Progenitor cell of endocrine pancreas (in vitro differentiated cells): ENCODE measurements around the gene GTPBP6. TPM values are rescaled to one million over a fixed set of nuclear protein-coding genes. Genes with fewer than 3 reads are reported as not detected.

Experiments
- DNase-seq: peaks from one replicate; pipeline ENCODE4 v3.0.0; 2021; ENCODE audit warnings: low spot score; ENCODE audit not compliant: unreplicated experiment
- H3K27ac Mint-ChIP-seq: 2 replicates; pipeline ENCODE4 v1.8.0; 2021; ENCODE audit warnings: mild to moderate bottlenecking, moderate library complexity, mixed read lengths
- H3K27me3 Mint-ChIP-seq: 2 replicates; pipeline ENCODE4 v1.8.0; 2021; ENCODE audit warnings: mixed read lengths
- H3K36me3 Mint-ChIP-seq: 2 replicates; pipeline ENCODE4 v1.8.0; 2022; ENCODE audit warnings: mixed read lengths; ENCODE audit not compliant: insufficient read depth
- H3K4me1 Mint-ChIP-seq: 2 replicates; pipeline ENCODE4 v1.8.0; 2021; ENCODE audit warnings: low read depth, mixed read lengths
- H3K4me3 Mint-ChIP-seq: 2 replicates; pipeline ENCODE4 v1.8.0; 2021; ENCODE audit warnings: low read depth, mild to moderate bottlenecking, moderate library complexity, mixed read lengths
- H3K9me3 Mint-ChIP-seq: 2 replicates; pipeline ENCODE4 v1.8.0; 2021; ENCODE audit warnings: low read depth, mixed read lengths
- CTCF ChIP-seq: fragments of 200-600 bp; sonication (generic); IDR thresholded peaks from one replicate; pipeline ENCODE4 v1.5.0; 2021; ENCODE audit warnings: antibody characterized with exemption, mild to moderate bottlenecking; ENCODE audit not compliant: unreplicated experiment
- total RNA-seq: library from RNA; stranded (reverse); gene quantifications from 2 replicates; pipeline ENCODE4 v1.2.1, GENCODE V29; 2021

GTPBP6 gene
- total RNA-seq, 1 donor from 2014 or later, result 72.7 TPM

DNA sequence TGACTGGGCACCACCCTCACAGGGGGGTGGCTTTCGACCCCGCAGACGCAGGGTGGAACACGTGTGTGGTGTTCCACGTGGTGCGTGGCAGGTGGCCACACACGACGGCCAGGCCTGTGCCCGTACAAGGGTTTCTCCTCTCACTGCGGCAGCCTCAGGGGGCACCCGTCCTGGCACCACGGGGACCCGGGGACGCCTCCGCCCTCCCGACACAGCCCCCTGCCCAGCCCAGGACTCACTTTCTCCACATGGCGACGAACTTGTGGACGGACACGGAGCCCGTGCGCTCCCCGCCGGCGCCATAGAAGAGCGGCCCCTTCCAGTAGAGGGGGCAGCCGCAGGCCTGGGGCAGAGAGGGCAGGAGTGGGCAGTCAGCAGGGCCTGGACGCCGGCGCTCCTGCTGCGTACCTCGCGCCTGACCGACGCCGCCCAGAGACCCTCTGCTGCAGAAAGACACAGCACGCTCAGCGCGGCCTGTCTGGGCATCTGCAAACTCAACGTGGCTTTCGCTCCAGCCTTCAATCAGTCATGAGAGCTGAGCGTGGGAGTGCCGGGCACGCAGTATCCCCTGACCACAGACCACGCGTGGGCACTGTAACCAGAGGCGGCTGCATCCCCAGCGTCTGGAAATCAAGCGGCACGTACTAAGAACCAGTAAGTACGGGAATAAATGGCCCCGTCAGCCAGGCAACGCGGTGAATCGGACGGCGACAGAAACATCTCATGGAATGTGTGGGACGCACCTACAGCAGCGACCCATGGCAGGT lies 28.9 kb upstream of the GTPBP6 start:
- DNase-seq, result no peak
- TF ChIP-seq CTCF, result no peak
- Mint-ChIP-seq H3K36me3 (peaks cover 32% of the 10 kb centered on the region), H3K4me1 (peaks cover 4% of the 10 kb centered on the region), H3K27me3 (no peaks in the 10 kb centered on the region), H3K9me3 (peaks cover 3% of the 10 kb centered on the region), H3K27ac (no peak overlapping the region), H3K4me3 (no peak overlapping the region)

DNA sequence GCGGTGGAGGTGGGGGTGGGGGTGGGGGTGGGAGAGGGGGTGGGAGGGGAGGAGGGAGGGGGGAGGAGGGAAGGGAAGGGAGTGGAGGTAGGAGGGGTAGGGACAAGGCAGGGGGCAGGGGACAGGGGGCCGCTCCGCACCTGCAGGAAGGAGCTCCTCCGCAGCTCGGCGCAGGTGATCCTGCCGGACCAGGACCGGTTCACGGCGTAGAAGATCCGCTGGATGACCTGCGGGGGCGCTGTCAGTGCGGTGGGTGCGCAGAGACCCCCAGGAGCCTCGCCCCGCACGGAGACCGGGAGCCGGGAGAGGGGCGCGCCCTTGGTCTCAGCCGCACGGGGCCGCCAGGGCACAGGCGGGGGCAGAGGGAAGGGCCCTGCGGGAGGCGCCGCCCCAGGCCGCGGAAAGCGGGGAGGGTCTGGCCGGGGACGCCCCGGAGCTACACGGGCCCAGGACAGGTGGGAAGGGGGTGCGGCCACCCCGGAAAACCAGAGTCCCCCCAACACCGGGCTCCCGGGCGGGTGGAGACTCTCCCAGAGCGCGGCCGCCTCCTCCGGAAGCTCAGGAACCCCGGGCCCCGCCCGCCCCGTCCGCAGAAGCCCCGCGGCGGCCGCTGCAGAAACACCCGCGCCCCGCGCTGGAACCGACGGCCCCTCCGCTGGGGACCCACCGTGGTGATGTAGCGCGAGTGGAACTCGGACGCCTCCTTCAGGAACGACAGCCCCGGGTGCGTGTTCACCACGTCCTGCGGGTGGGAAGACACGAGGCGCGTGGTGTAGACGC lies 27.6 kb upstream of the GTPBP6 start:
- no peak for TF ChIP-seq CTCF
- no peaks in the 10 kb centered on the region for H3K27me3 Mint-ChIP-seq
- no peak overlapping the region for H3K4me3 Mint-ChIP-seq
- DNase-seq, result no peak
- H3K27ac Mint-ChIP-seq, result no peak overlapping the region
- H3K9me3 Mint-ChIP-seq, result peaks cover 6% of the 10 kb centered on the region
- peaks cover 4% of the 10 kb centered on the region for H3K4me1 Mint-ChIP-seq
- H3K36me3 Mint-ChIP-seq, result peaks cover 35% of the 10 kb centered on the region

DNA sequence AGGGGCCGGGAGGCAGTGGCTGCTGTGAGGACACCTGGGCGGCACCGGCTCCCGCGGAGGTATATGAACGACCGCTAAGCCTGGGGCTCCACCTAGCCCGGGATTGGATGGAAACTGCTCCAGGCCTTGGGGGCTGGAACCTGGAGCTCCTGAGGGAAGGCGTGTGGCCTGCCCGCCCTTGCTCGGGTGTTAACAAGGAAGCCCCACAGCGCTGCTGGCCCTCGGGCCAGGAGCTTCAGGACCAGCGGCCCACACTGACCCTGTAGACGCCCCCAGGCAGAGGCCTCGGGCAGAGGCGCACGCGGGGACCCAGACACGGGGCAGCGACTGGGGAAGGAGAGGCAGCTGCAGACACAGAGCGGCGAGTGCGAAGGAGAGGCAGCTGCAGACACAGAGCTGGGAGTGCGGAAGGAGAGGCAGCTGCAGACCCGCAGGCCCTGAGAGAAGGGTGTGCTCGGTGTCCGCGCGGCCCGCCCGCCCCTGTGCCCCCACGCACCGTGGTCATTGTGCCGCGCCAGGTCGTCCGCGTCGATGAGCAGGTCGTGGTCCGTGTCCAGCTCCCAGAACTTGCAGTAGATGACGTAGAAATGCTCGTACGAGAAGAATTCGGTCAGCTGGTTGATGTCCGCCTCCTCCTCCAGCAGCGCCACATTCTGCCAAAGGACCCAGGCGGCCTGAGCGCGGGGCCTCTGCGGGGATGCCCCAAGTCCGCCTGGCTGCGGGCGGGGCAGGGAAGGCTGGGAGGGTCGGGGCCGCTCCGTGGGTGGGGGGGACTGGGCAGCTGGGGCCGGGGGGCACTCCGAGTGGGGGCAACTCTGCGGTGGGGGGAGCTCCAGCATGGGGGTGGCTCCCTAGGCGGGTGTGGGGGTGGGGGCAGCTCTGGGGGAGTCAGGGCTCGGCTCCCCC lies 26.7 kb upstream of the GTPBP6 start:
- no peak for DNase-seq

DNA sequence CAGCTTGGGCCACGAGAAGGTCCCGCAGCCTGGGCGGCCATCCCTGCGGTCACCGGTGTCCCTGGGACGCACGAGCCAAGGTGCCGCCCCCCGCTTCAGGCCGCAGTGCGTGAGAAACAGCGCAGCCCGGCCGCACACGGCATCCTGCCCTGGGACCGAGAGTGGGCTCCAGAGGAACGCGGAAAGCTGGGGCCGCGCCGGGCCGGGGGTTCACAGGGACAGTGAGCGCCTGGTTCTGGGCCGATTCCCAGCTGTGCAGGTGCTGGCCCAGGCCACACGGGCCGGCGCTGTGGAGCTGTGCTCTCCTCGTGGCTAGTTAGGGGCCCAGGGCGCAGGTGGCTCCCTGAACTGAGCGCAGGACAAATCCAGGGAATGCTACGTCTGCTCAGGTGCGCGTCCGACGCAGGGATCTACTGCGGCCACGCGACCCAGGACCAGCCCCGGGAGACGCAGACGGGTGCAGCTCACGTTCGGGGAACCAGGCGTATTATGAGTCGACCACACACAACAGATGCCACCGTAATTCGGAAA lies 25.8 kb upstream of the GTPBP6 start:
- H3K36me3 Mint-ChIP-seq, result peaks cover 32% of the 10 kb centered on the region
- H3K27ac Mint-ChIP-seq, result no peak overlapping the region
- no peak for DNase-seq
- H3K4me1 Mint-ChIP-seq, result peaks cover 4% of the 10 kb centered on the region
- H3K9me3 Mint-ChIP-seq, result peaks cover 6% of the 10 kb centered on the region
- H3K27me3 Mint-ChIP-seq, result no peaks in the 10 kb centered on the region
- H3K4me3 Mint-ChIP-seq, result no peak overlapping the region
- TF ChIP-seq CTCF, result no peak

More for the DNA sequence above, 26.7 kb upstream of the GTPBP6 start:
- H3K27me3 Mint-ChIP-seq, result no peaks in the 10 kb centered on the region
- H3K4me1 Mint-ChIP-seq, result peaks cover 4% of the 10 kb centered on the region
- no peak overlapping the region for H3K4me3 Mint-ChIP-seq
- no peak for TF ChIP-seq CTCF
- peaks cover 38% of the 10 kb centered on the region for H3K36me3 Mint-ChIP-seq
- no peak overlapping the region for H3K27ac Mint-ChIP-seq
- H3K9me3 Mint-ChIP-seq, result peaks cover 6% of the 10 kb centered on the region
